Thyroid gland (tissue), 4 donors: Measurements from ENCODE around the gene BCL6B.

Source experiments
- CTCF ChIP-seq, 6 experiments: fragments of 200-600 bp in 3 of 6; fragments of 450-650 bp in 3 of 6; sonication (generic) in 3 of 6; IDR thresholded peaks; one replicate each; pipeline ENCODE4 v1.5.1; 2016 to 2019; ENCODE audit warnings: antibody characterized with exemption in 6 of 6, mild to moderate bottlenecking in 2 of 6, inconsistent platforms in 1 of 6, moderate library complexity in 1 of 6
- POLR2A ChIP-seq, 2 donors: fragments of 450-650 bp; IDR thresholded peaks; one replicate each; pipeline ENCODE4 v1.6.1; 2017; ENCODE audit warnings: antibody characterized with exemption in 2 of 2, mild to moderate bottlenecking in 2 of 2, moderate library complexity in 1 of 2

GRCh38 chr17:7029659-7030058, 6.8 kb downstream of the BCL6B start:
- no peak for TF ChIP-seq CTCF (IDR thresholded peaks at IDR 0.05)
- peak in 1 of 2 donors; percentile 13 for TF ChIP-seq POLR2A (IDR thresholded peaks at IDR 0.05)
